Progenitor cell of endocrine pancreas (in vitro differentiated cells): ENCODE results near the gene STMN3. TPM values are rescaled to one million over a fixed set of nuclear protein-coding genes. Genes with fewer than 3 reads are reported as not detected.
"Not testable (repeated sequence)": the region's sequence is repeated elsewhere in the genome, so short reads cannot be mapped to it uniquely, and the experiment has no call there.

Source experiments
- DNase-seq: peaks from one replicate; pipeline ENCODE4 v3.0.0; 2021; ENCODE audit warnings: low spot score; ENCODE audit not compliant: unreplicated experiment
- H3K27ac Mint-ChIP-seq: 2 replicates; pipeline ENCODE4 v1.8.0; 2021; ENCODE audit warnings: mild to moderate bottlenecking, moderate library complexity, mixed read lengths
- H3K27me3 Mint-ChIP-seq: 2 replicates; pipeline ENCODE4 v1.8.0; 2021; ENCODE audit warnings: mixed read lengths
- H3K36me3 Mint-ChIP-seq: 2 replicates; pipeline ENCODE4 v1.8.0; 2022; ENCODE audit warnings: mixed read lengths; ENCODE audit not compliant: insufficient read depth
- H3K4me1 Mint-ChIP-seq: 2 replicates; pipeline ENCODE4 v1.8.0; 2021; ENCODE audit warnings: low read depth, mixed read lengths
- H3K4me3 Mint-ChIP-seq: 2 replicates; pipeline ENCODE4 v1.8.0; 2021; ENCODE audit warnings: low read depth, mild to moderate bottlenecking, moderate library complexity, mixed read lengths
- H3K9me3 Mint-ChIP-seq: 2 replicates; pipeline ENCODE4 v1.8.0; 2021; ENCODE audit warnings: low read depth, mixed read lengths
- CTCF ChIP-seq: fragments of 200-600 bp; sonication (generic); IDR thresholded peaks from one replicate; pipeline ENCODE4 v1.5.0; 2021; ENCODE audit warnings: antibody characterized with exemption, mild to moderate bottlenecking; ENCODE audit not compliant: unreplicated experiment
- total RNA-seq: library from RNA; stranded (reverse); gene quantifications from 2 replicates; pipeline ENCODE4 v1.2.1, GENCODE V29; 2021

The STMN3 gene
- total RNA-seq, 1 donor from 2014 or later = 25.6 TPM

- Mint-ChIP-seq H3K4me1 (peaks cover 19% of the 10 kb centered on the region), H3K27me3 (peaks cover 10% of the 10 kb centered on the region), H3K27ac (no peak overlapping the region), H3K4me3 (no peak overlapping the region), H3K9me3 (no peaks in the 10 kb centered on the region), H3K36me3 (no peaks in the 10 kb centered on the region)
- DNase-seq = no peak
- no peak for TF ChIP-seq CTCF
Observed at GRCh38 chr20:63655249-63655648, 2.0 kb upstream of the STMN3 start.

- peak overlapping the region; percentile 58 for H3K4me3 Mint-ChIP-seq
- H3K4me1 Mint-ChIP-seq = peaks cover 13% of the 10 kb centered on the region
- H3K36me3 Mint-ChIP-seq = no peaks in the 10 kb centered on the region
- TF ChIP-seq CTCF = no peak
- H3K9me3 Mint-ChIP-seq = no peaks in the 10 kb centered on the region
- no peak overlapping the region for H3K27ac Mint-ChIP-seq
- peaks cover 10% of the 10 kb centered on the region for H3K27me3 Mint-ChIP-seq
- no peak for DNase-seq
Observed at GRCh38 chr20:63653974-63654668, 897 bp upstream of the STMN3 start.

- DNase-seq = no peak
- H3K27ac Mint-ChIP-seq = no peak overlapping the region
- H3K27me3 Mint-ChIP-seq = peaks cover 14% of the 10 kb centered on the region
- TF ChIP-seq CTCF = peak; percentile 9
- H3K4me1 Mint-ChIP-seq = peaks cover 5% of the 10 kb centered on the region
- no peaks in the 10 kb centered on the region for H3K9me3 Mint-ChIP-seq
- peak overlapping the region; percentile 55 for H3K4me3 Mint-ChIP-seq
- H3K36me3 Mint-ChIP-seq = no peaks in the 10 kb centered on the region
Observed at GRCh38 chr20:63652192-63652980, 838 bp downstream of the STMN3 start.

- H3K4me1 Mint-ChIP-seq = peaks cover 5% of the 10 kb centered on the region
- no peak for DNase-seq
- H3K27me3 Mint-ChIP-seq = peaks cover 14% of the 10 kb centered on the region
- no peaks in the 10 kb centered on the region for H3K36me3 Mint-ChIP-seq
- no peak for TF ChIP-seq CTCF
- H3K27ac Mint-ChIP-seq = no peak overlapping the region
- H3K4me3 Mint-ChIP-seq = peak overlapping the region; percentile 66
- H3K9me3 Mint-ChIP-seq = no peaks in the 10 kb centered on the region
Observed at GRCh38 chr20:63651942-63652191, 1.4 kb downstream of the STMN3 start.

GRCh38 chr20:63650486-63650885 lies 2.7 kb downstream of the STMN3 start:
- H3K4me3 Mint-ChIP-seq, DNase-seq, H3K36me3 Mint-ChIP-seq, H3K4me1 Mint-ChIP-seq, H3K27ac Mint-ChIP-seq, H3K9me3 Mint-ChIP-seq: not testable (repeated sequence)
- peaks cover 17% of the 10 kb centered on the region for H3K27me3 Mint-ChIP-seq
